Motor neuron (in vitro differentiated cells): Measurements from ENCODE around the gene TIGD7. TPM values are rescaled to one million over a fixed set of nuclear protein-coding genes. Genes with fewer than 3 reads are reported as not detected.
A peak's percentile ranks its signal among the peaks of the same experiment; 100 is the strongest.

Source experiments
- ATAC-seq, 8 experiments: fragments of 200-7000 bp; cut with Tn5 transposase; replicated peaks in 6 of 8; 2 replicates each; pipeline ENCODE4 v1.8.0; 2021; ENCODE audit warnings: mild to moderate bottlenecking in 8 of 8, moderate library complexity in 8 of 8
- H3K27ac ChIP-seq, 2 donors: fragments of 250-450 bp; sonication (Bioruptor Pico); 2 replicates each; pipeline ENCODE4 v1.9.0; 2021; ENCODE audit warnings: antibody characterized with exemption in 2 of 2, mild to moderate bottlenecking in 2 of 2, moderate library complexity in 1 of 2
- H3K4me1 ChIP-seq, 2 donors: fragments of 250-450 bp; sonication (Bioruptor Pico); replicated peaks in 1 of 2; 2 replicates each; pipeline ENCODE4 v1.6.1; 2021; ENCODE audit warnings: antibody characterized with exemption in 2 of 2, mild to moderate bottlenecking in 2 of 2, moderate library complexity in 1 of 2
- H3K4me3 ChIP-seq, 5 donors: fragments of 250-450 bp; sonication (Bioruptor Pico); 2 replicates each; pipeline ENCODE4 v1.9.0; 2021; ENCODE audit warnings: antibody characterized with exemption in 5 of 5, mild to moderate bottlenecking in 5 of 5, moderate library complexity in 4 of 5
- WGBS, 10 experiments: fragments of 450-650 bp; shearing (Covaris generic); methylation state at CpG; one replicate each; pipeline ENCODE4 v1.0.0; 2022; 5-methylcytosine and 5-hydroxymethylcytosine counted together
- in situ Hi-C, 9 experiments: fragments of 400-800 bp; cut with MboI; loops; one replicate each; pipeline ENCODE4 v1.15.0; 2021; ENCODE audit warnings: low sequenced_read_pairs in 9 of 9, low pct_unique_long_range_greater_than_20kb in 2 of 9; ENCODE audit not compliant: unreplicated experiment in 9 of 9
- total RNA-seq, 8 experiments: library from RNA; unstranded; fragments of 300-600 nt; gene quantifications; 2 replicates each; pipeline versions ENCODE4 v1.2.3 to v1.2.4, GENCODE V29; 2022

TIGD7 gene
- total RNA-seq, 8 experiments from 2014 or later: 6.8 to 19.2 (median 9.9) TPM

- in situ Hi-C loops: no loop called here
- Histone ChIP-seq H3K4me1 (peaks cover 3 to 8% of the 10 kb centered on the region in 2 donors), H3K27ac (peak overlapping the region in 1 of 2 donors; percentile 98), H3K4me3 (peak overlapping the region; percentile 63 to 97 (median 83))
- WGBS, 10 experiments: 57 to 100% (median 79%) methylated on average over 2 to 4 of the region's 4 CpGs; no CpG with 5 or more reads in 2 of the 10 experiments
- ATAC-seq: no peak
These were observed 860 bp downstream of the TIGD7 start for GRCh38 chr16:3304370-3304769.

GRCh38 chr16:3295783-3296182 is 9.4 kb downstream of the TIGD7 start:
- Histone ChIP-seq H3K27ac (no peak overlapping the region), H3K4me3 (no peak overlapping the region), H3K4me1 (no peaks in the 10 kb centered on the region)
- no peak for ATAC-seq
- WGBS, 10 experiments: 40 to 100% (median 97%) methylated on average over 1 to 10 of the region's 13 CpGs; no CpG with 5 or more reads in 4 of the 10 experiments
- in situ Hi-C loops: no loop called here

GRCh38 chr16:3295209-3295608 is 10.0 kb downstream of the TIGD7 start:
- Histone ChIP-seq H3K27ac (no peak overlapping the region), H3K4me1 (no peaks in the 10 kb centered on the region), H3K4me3 (no peak overlapping the region)
- no peak for ATAC-seq
- 100% methylated on average over 17 of the region's 45 CpGs; no CpG with 5 or more reads in 9 of the 10 experiments for WGBS, 10 experiments
- in situ Hi-C loops: no loop called here

- in situ Hi-C loops: no loop called here
- ATAC-seq: no peak
- no peak overlapping the region for H3K27ac ChIP-seq
- 93 to 100% (median 100%) methylated on average over 1 to 3 of the region's 3 CpGs; no CpG with 5 or more reads in 2 of the 10 experiments for WGBS, 10 experiments
- H3K4me3 ChIP-seq: no peak overlapping the region
- H3K4me1 ChIP-seq: no peaks in the 10 kb centered on the region
These were observed 12.6 kb downstream of the TIGD7 start for GRCh38 chr16:3292604-3293003.

- in situ Hi-C loops: no loop called here
- Histone ChIP-seq H3K27ac (no peak overlapping the region), H3K4me3 (no peak overlapping the region), H3K4me1 (peaks cover under 1 to 3% of the 10 kb centered on the region in 2 donors)
- no peak for ATAC-seq
- 91 to 100% (median 100%) methylated on average over 2 to 11 of the region's 16 CpGs; no CpG with 5 or more reads in 3 of the 10 experiments for WGBS, 10 experiments
These were observed 15.1 kb downstream of the TIGD7 start for GRCh38 chr16:3289998-3290673.

- in situ Hi-C loops: no loop called here
- no peak for ATAC-seq
- 53 to 81% (median 76%) methylated on average over 2 to 4 of the region's 6 CpGs; no CpG with 5 or more reads in 7 of the 10 experiments for WGBS, 10 experiments
- H3K27ac ChIP-seq: no peak overlapping the region
- H3K4me1 ChIP-seq: peaks cover 5 to 15% of the 10 kb centered on the region in 2 donors
- peak overlapping the region in 4 of 5 donors; percentile 62 to 92 (median 84) for H3K4me3 ChIP-seq
These were observed 20.1 kb downstream of the TIGD7 start for GRCh38 chr16:3285131-3285530.

- in situ Hi-C loops: no loop called here
- peak in 3 of 8 experiments; percentile 3 to 9 (median 3) for ATAC-seq
- Histone ChIP-seq H3K27ac (peak overlapping the region; percentile 97 to 99), H3K4me3 (peak overlapping the region; percentile 61 to 92 (median 82)), H3K4me1 (peaks cover 5 to 15% of the 10 kb centered on the region in 2 donors)
- WGBS, 10 experiments: 0 to 70% (median 10%) methylated on average over 1 to 18 of the region's 56 CpGs; no CpG with 5 or more reads in 2 of the 10 experiments
These were observed 21.4 kb downstream of the TIGD7 start for GRCh38 chr16:3283543-3284447.

- in situ Hi-C loops: no loop called here
- Histone ChIP-seq H3K4me3 (peak within 1 kb of the TSS; percentile 61 to 92 (median 82)), H3K4me1 (peaks cover 5 to 15% of the 10 kb centered on the region in 2 donors), H3K27ac (peak within 1 kb of the TSS; percentile 97 to 99)
- ATAC-seq: peak; percentile 83 to 90 (median 88)
- WGBS, 10 experiments: 0 to 3% (median 0%) methylated on average over 1 to 15 of the region's 72 CpGs; no CpG with 5 or more reads in 4 of the 10 experiments
These were observed 22.3 kb downstream of the TIGD7 start, which contains the start of gene ZNF263 for GRCh38 chr16:3282730-3283542. Gene ZNF263 (plus strand): TSS chr16:3283491. CDS start chr16:3283819, 328 bp downstream.

- peak overlapping the region; percentile 97 to 99 for H3K27ac ChIP-seq
- peak overlapping the region; percentile 61 to 92 (median 82) for H3K4me3 ChIP-seq
- peaks cover 5 to 15% of the 10 kb centered on the region in 2 donors for H3K4me1 ChIP-seq
- peak; percentile 31 to 62 (median 54) for ATAC-seq
- WGBS, 10 experiments: 0 to 81% (median 12%) methylated on average over 3 to 13 of the region's 29 CpGs; no CpG with 5 or more reads in 5 of the 10 experiments
- in situ Hi-C loops: no loop called here
These were observed 23.0 kb downstream of the TIGD7 start for GRCh38 chr16:3282103-3282729.

GRCh38 chr16:3281222-3281820 is 23.9 kb downstream of the TIGD7 start:
- in situ Hi-C loops: no loop called here
- WGBS, 10 experiments: 92 to 100% (median 100%) methylated on average over 1 to 6 of the region's 6 CpGs; no CpG with 5 or more reads in 1 of the 10 experiments
- no peak overlapping the region for H3K4me3 ChIP-seq
- peaks cover 5 to 15% of the 10 kb centered on the region in 2 donors for H3K4me1 ChIP-seq
- ATAC-seq: no peak
- H3K27ac ChIP-seq: peak overlapping the region in 1 of 2 donors; percentile 99

GRCh38 chr16:3276679-3277078 is 28.6 kb downstream of the TIGD7 start:
- in situ Hi-C loops: no loop called here
- no peak overlapping the region for H3K27ac ChIP-seq
- H3K4me1 ChIP-seq: peaks cover 0 to under 1% of the 10 kb centered on the region in 2 donors
- no peak for ATAC-seq
- no peak overlapping the region for H3K4me3 ChIP-seq
- 29 to 88% (median 67%) methylated on average over 1 to 5 of the region's 5 CpGs; no CpG with 5 or more reads in 2 of the 10 experiments for WGBS, 10 experiments

- H3K27ac ChIP-seq: no peak overlapping the region
- in situ Hi-C loops: no loop called here
These were observed 30.3 kb downstream of the TIGD7 start for GRCh38 chr16:3274947-3275346.

More at GRCh38 chr16:3274947-3275346, 30.3 kb downstream of the TIGD7 start:
- no peak overlapping the region for H3K4me3 ChIP-seq
- ATAC-seq: no peak
- H3K4me1 ChIP-seq: no peaks in the 10 kb centered on the region
